Tibial nerve (tissue), 4 donors: ENCODE data around the gene CYSLTR2. TPM values are rescaled to one million over a fixed set of nuclear protein-coding genes. Genes with fewer than 3 reads are reported as not detected.

ENCODE experiments used
- DNase-seq, 2 donors: peaks; one replicate each; pipeline ENCODE4 v3.0.0-alpha.2; 2019; ENCODE audit warnings: low spot score in 2 of 2
- H3K27ac ChIP-seq, 4 donors: fragments of 200-600 bp; sonication (generic) in 3 of 4; one replicate each; pipeline ENCODE4 v1.5.1; 2017 to 2019; ENCODE audit warnings: mild to moderate bottlenecking in 1 of 4
- H3K27me3 ChIP-seq, 2 donors: fragments of 200-600 bp; sonication (generic) in 1 of 2; one replicate each; pipeline versions ENCODE4 v1.5.1 to v1.6.0; 2017 to 2019
- H3K36me3 ChIP-seq, 3 donors: fragments of 200-600 bp; sonication (generic); one replicate each; pipeline ENCODE4 v1.5.1; 2018 to 2019
- H3K4me1 ChIP-seq, 4 donors: fragments of 200-600 bp; sonication (generic) in 3 of 4; one replicate each; pipeline ENCODE4 v1.5.1; 2017 to 2019
- H3K4me3 ChIP-seq, 4 donors: fragments of 200-600 bp; sonication (generic) in 3 of 4; one replicate each; pipeline ENCODE4 v1.5.1; 2017 to 2019; ENCODE audit warnings: mild to moderate bottlenecking in 1 of 4, moderate library complexity in 1 of 4
- H3K9me3 ChIP-seq, 4 donors: fragments of 200-600 bp; sonication (generic) in 3 of 4; one replicate each; pipeline ENCODE4 v1.5.1; 2017 to 2019
- CTCF ChIP-seq, 5 experiments: fragments of 200-600 bp in 3 of 5; fragments of 450-650 bp in 2 of 5; sonication (generic) in 3 of 5; IDR thresholded peaks; one replicate each; pipeline ENCODE4 v1.5.1; 2016 to 2019; ENCODE audit warnings: antibody characterized with exemption in 5 of 5, mild to moderate bottlenecking in 3 of 5, moderate library complexity in 2 of 5
- EP300 ChIP-seq, 2 donors: sonication (generic); formaldehyde crosslinking; IDR thresholded peaks; one replicate each; pipeline ENCODE4 v1.6.1; 2017; ENCODE audit warnings: antibody characterized with exemption in 2 of 2, mild to moderate bottlenecking in 1 of 2
- POLR2A ChIP-seq, 2 donors: fragments of 450-650 bp; IDR thresholded peaks; one replicate each; pipeline ENCODE4 v1.6.1; 2017; ENCODE audit warnings: antibody characterized with exemption in 2 of 2, mild to moderate bottlenecking in 2 of 2, moderate library complexity in 2 of 2
- WGBS, 2 donors: methylation state at CpG; one replicate each; pipeline ENCODE4 v1.1.5; 2018; 5-methylcytosine and 5-hydroxymethylcytosine counted together
- total RNA-seq, 4 donors: library from RNA; depleted of rRNA; stranded (reverse); fragments of >200 nt; gene quantifications; one replicate each; pipeline ENCODE4 v1.1.0, GENCODE V29; 2016

Gene CYSLTR2
- total RNA-seq, 4 donors from 2014 or later, result 0.22 TPM; not detected in 3

- no peak for DNase-seq
- no peak for TF ChIP-seq POLR2A (IDR thresholded peaks at IDR 0.05)
- TF ChIP-seq EP300 (IDR thresholded peaks at IDR 0.05), result no peak
- TF ChIP-seq CTCF (IDR thresholded peaks at IDR 0.05), result no peak
- no peaks in the 10 kb centered on the region for H3K27me3 ChIP-seq
- H3K27ac ChIP-seq, result no peak overlapping the region
- no peaks in the 10 kb centered on the region for H3K4me1 ChIP-seq
- no peaks in the 10 kb centered on the region for H3K36me3 ChIP-seq
- H3K4me3 ChIP-seq, result no peak overlapping the region
- WGBS, 2 donors, result 91 to 95% methylated on average over 1 of the region's 1 CpG
- H3K9me3 ChIP-seq, result peaks cover 0 to 6% (median 0%) of the 10 kb centered on the region in 4 donors
These were observed 56.4 kb downstream of the CYSLTR2 start for GRCh38 chr13:48710160-48710559.

GRCh38 chr13:48712141-48712540 lies 58.4 kb downstream of the CYSLTR2 start:
- no peaks in the 10 kb centered on the region for H3K4me1 ChIP-seq
- peaks cover 0 to 23% (median 0%) of the 10 kb centered on the region in 4 donors for H3K9me3 ChIP-seq
- no peaks in the 10 kb centered on the region for H3K36me3 ChIP-seq
- no peak for DNase-seq
- no peaks in the 10 kb centered on the region for H3K27me3 ChIP-seq
- H3K4me3 ChIP-seq, result no peak overlapping the region
- TF ChIP-seq CTCF (IDR thresholded peaks at IDR 0.05) (no peak), EP300 (IDR thresholded peaks at IDR 0.05) (no peak), POLR2A (IDR thresholded peaks at IDR 0.05) (no peak)
- no peak overlapping the region for H3K27ac ChIP-seq

- no peaks in the 10 kb centered on the region for H3K4me1 ChIP-seq
- no peak overlapping the region for H3K4me3 ChIP-seq
- no peak overlapping the region for H3K27ac ChIP-seq
- DNase-seq, result no peak
- H3K9me3 ChIP-seq, result peaks cover 0 to 50% (median 4%) of the 10 kb centered on the region in 4 donors
- H3K27me3 ChIP-seq, result no peaks in the 10 kb centered on the region
- WGBS, 2 donors, result 92 to 93% methylated on average over 1 of the region's 1 CpG
- H3K36me3 ChIP-seq, result no peaks in the 10 kb centered on the region
- TF ChIP-seq POLR2A (IDR thresholded peaks at IDR 0.05) (no peak), CTCF (IDR thresholded peaks at IDR 0.05) (no peak), EP300 (IDR thresholded peaks at IDR 0.05) (no peak)
These were observed 62.2 kb downstream of the CYSLTR2 start for GRCh38 chr13:48715977-48716376.

GRCh38 chr13:48720621-48721020 lies 66.9 kb downstream of the CYSLTR2 start:
- H3K27ac ChIP-seq, result no peak overlapping the region
- DNase-seq, result no peak
- TF ChIP-seq POLR2A (IDR thresholded peaks at IDR 0.05), result no peak
- TF ChIP-seq CTCF (IDR thresholded peaks at IDR 0.05), result no peak
- TF ChIP-seq EP300 (IDR thresholded peaks at IDR 0.05), result no peak
- no peaks in the 10 kb centered on the region for H3K27me3 ChIP-seq
- H3K36me3 ChIP-seq, result no peaks in the 10 kb centered on the region
- H3K9me3 ChIP-seq, result peaks cover 0 to 44% (median 4%) of the 10 kb centered on the region in 4 donors
- H3K4me1 ChIP-seq, result no peaks in the 10 kb centered on the region
- 71 to 77% methylated on average over 4 of the region's 4 CpGs for WGBS, 2 donors
- no peak overlapping the region for H3K4me3 ChIP-seq

- WGBS, 2 donors, result 93 to 100% methylated on average over 1 of the region's 1 CpG
- TF ChIP-seq CTCF (IDR thresholded peaks at IDR 0.05) (no peak), EP300 (IDR thresholded peaks at IDR 0.05) (no peak), POLR2A (IDR thresholded peaks at IDR 0.05) (no peak)
These were observed 69.4 kb downstream of the CYSLTR2 start for GRCh38 chr13:48723168-48723567.

More at GRCh38 chr13:48723168-48723567, 69.4 kb downstream of the CYSLTR2 start:
- peaks cover 0 to 22% (median 3%) of the 10 kb centered on the region in 4 donors for H3K9me3 ChIP-seq
- no peak overlapping the region for H3K4me3 ChIP-seq
- no peak for DNase-seq
- H3K36me3 ChIP-seq, result no peaks in the 10 kb centered on the region
- no peak overlapping the region for H3K27ac ChIP-seq
- no peaks in the 10 kb centered on the region for H3K27me3 ChIP-seq
- no peaks in the 10 kb centered on the region for H3K4me1 ChIP-seq
